GM23338 (cell line): ENCODE results near the gene DNAAF3. TPM values are rescaled to one million over a fixed set of nuclear protein-coding genes. Genes with fewer than 3 reads are reported as not detected.

ENCODE experiments used
- ATAC-seq: fragments of 200-7000 bp; cut with Tn5 transposase; 3 replicates; pipeline ENCODE4 v1.9.1; 2020
- DNase-seq: peaks from one replicate; pipeline ENCODE4 v3.0.0-alpha.2; 2015; ENCODE audit warnings: low spot score
- H2AFZ ChIP-seq: fragments of 200-600 bp; sonication (generic); 2 replicates; pipeline ENCODE4 v1.8.0; 2016; ENCODE audit warnings: antibody characterized with exemption, mild to moderate bottlenecking, moderate library complexity
- H3F3A ChIP-seq: fragments of 200-600 bp; sonication (generic); replicated peaks from 2 replicates; pipeline ENCODE4 v1.8.0; 2017; ENCODE audit warnings: antibody characterized with exemption, mixed run types, low read depth
- H3K27ac ChIP-seq: fragments of 200-600 bp; sonication (generic); 2 replicates; pipeline ENCODE4 v1.6.1; 2016; ENCODE audit warnings: low read depth
- H3K27me3 ChIP-seq: fragments of 200-600 bp; sonication (generic); 2 replicates; pipeline ENCODE4 v1.8.0; 2016; ENCODE audit warnings: mild to moderate bottlenecking, mixed run types, moderate library complexity; ENCODE audit not compliant: insufficient read depth
- H3K36me3 ChIP-seq: fragments of 200-600 bp; sonication (generic); 2 replicates; pipeline ENCODE4 v1.8.0; 2016; ENCODE audit warnings: mild to moderate bottlenecking; ENCODE audit not compliant: insufficient read depth
- H3K4me1 ChIP-seq: fragments of 200-600 bp; sonication (generic); 2 replicates; pipeline ENCODE4 v1.8.0; 2016; ENCODE audit warnings: mild to moderate bottlenecking, moderate library complexity; ENCODE audit not compliant: insufficient read depth
- H3K4me2 ChIP-seq: fragments of 200-600 bp; sonication (generic); 2 replicates; pipeline ENCODE4 v1.7.1; 2017; ENCODE audit warnings: mixed run types
- H3K4me3 ChIP-seq: fragments of 200-600 bp; sonication (generic); 2 replicates; pipeline ENCODE4 v1.6.1; 2016; ENCODE audit warnings: mixed run types
- H3K79me2 ChIP-seq: fragments of 200-600 bp; sonication (generic); replicated peaks from 2 replicates; pipeline ENCODE4 v1.8.0; 2017; ENCODE audit warnings: mild to moderate bottlenecking; ENCODE audit not compliant: insufficient read depth
- H3K9me2 ChIP-seq: fragments of 200-600 bp; sonication (generic); 2 replicates; pipeline ENCODE4 v1.8.0; 2017; ENCODE audit not compliant: insufficient read depth
- H4K20me1 ChIP-seq: fragments of 200-600 bp; sonication (generic); replicated peaks from 2 replicates; pipeline ENCODE4 v1.8.0; 2017; ENCODE audit warnings: mild to moderate bottlenecking; ENCODE audit not compliant: insufficient read depth
- H3K27ac Mint-ChIP-seq: 2 replicates; pipeline ENCODE4 v1.8.0; 2020; ENCODE audit warnings: inconsistent platforms, mild to moderate bottlenecking, moderate library complexity, mixed read lengths
- H3K27me3 Mint-ChIP-seq: 3 replicates; pipeline ENCODE4 v1.8.0; 2022; ENCODE audit warnings: low read depth, mild to moderate bottlenecking, moderate library complexity, mixed read lengths, inconsistent platforms; ENCODE audit not compliant: insufficient read depth, poor library complexity
- H3K36me3 Mint-ChIP-seq: 3 replicates; pipeline ENCODE4 v1.8.0; 2021; ENCODE audit warnings: low read depth, mild to moderate bottlenecking, inconsistent platforms, moderate library complexity, mixed read lengths
- H3K4me1 Mint-ChIP-seq: 3 replicates; pipeline ENCODE4 v1.8.0; 2020; ENCODE audit warnings: mild to moderate bottlenecking, inconsistent platforms, mixed read lengths
- H3K4me3 Mint-ChIP-seq: 3 replicates; pipeline ENCODE4 v1.8.0; 2021; ENCODE audit warnings: moderate library complexity, mild to moderate bottlenecking, inconsistent platforms, mixed read lengths
- H3K9me3 Mint-ChIP-seq: 3 replicates; pipeline ENCODE4 v1.8.0; 2020; ENCODE audit warnings: moderate library complexity, mild to moderate bottlenecking, inconsistent platforms, mixed read lengths
- CREB1 ChIP-seq: fragments of 250-450 bp; sonication (Bioruptor Pico); IDR thresholded peaks from 2 replicates; pipeline ENCODE4 v1.5.0; 2020; ENCODE audit warnings: low read depth, mild to moderate bottlenecking, moderate library complexity
- EZH2 ChIP-seq: fragments of 200-600 bp; sonication (generic); IDR thresholded peaks from one replicate; pipeline ENCODE4 v1.8.0; 2017; ENCODE audit warnings: antibody characterized with exemption, mild to moderate bottlenecking, low read depth; ENCODE audit not compliant: unreplicated experiment
- EZH2phosphoT487 ChIP-seq: fragments of 200-600 bp; sonication (generic); IDR thresholded peaks from one replicate; pipeline ENCODE4 v1.8.1; 2018; ENCODE audit warnings: antibody characterized with exemption; ENCODE audit not compliant: unreplicated experiment
- JUNB ChIP-seq: IDR thresholded peaks from one replicate; pipeline ENCODE4 v1.6.1; 2016; ENCODE audit warnings: antibody characterized with exemption; ENCODE audit not compliant: unreplicated experiment
- NANOG ChIP-seq: IDR thresholded peaks from 2 replicates; pipeline ENCODE4 v1.6.1; 2016; ENCODE audit warnings: antibody characterized with exemption, borderline replicate concordance
- POLR2AphosphoS5 ChIP-seq: IDR thresholded peaks from 2 replicates; pipeline ENCODE4 v1.6.1; 2016; ENCODE audit warnings: antibody characterized with exemption, low read depth
- STAT1 ChIP-seq: IDR thresholded peaks from one replicate; pipeline ENCODE4 v1.6.1; 2016; ENCODE audit warnings: antibody characterized with exemption; ENCODE audit not compliant: unreplicated experiment
- ZNF114 ChIP-seq: fragments of 250-450 bp; sonication (Bioruptor Pico); IDR thresholded peaks from 2 replicates; pipeline ENCODE4 v1.5.0; 2020; ENCODE audit warnings: mild to moderate bottlenecking, moderate library complexity
- ZNF331 ChIP-seq: fragments of 250-450 bp; sonication (Bioruptor Pico); IDR thresholded peaks from 2 replicates; pipeline ENCODE4 v1.5.0; 2020; ENCODE audit warnings: low read depth, mild to moderate bottlenecking, moderate library complexity
- polyA plus RNA-seq: library from polyadenylated mRNA; unstranded; fragments of >200 nt; fragmentation: Nextera tagmentation; extraction: Ambion mirVana; gene quantifications from 2 replicates; pipeline ENCODE4 v1.2.1, GENCODE V29; 2016
- total RNA-seq: library from RNA; depleted of rRNA; stranded (reverse); fragments of >200 nt; shearing (Covaris generic); gene quantifications from 2 replicates; pipeline ENCODE4 v1.2.3, GENCODE V29; 2014
- TF ChIP-seq, protein P1 (sequence below), 2 experiments: fragments of 200-600 bp in 1 of 2; sonication (generic) in 1 of 2; conservative IDR thresholded peaks; 2 replicates each; pipeline versions ENCODE4 v1.5.1 to v1.6.1; 2016 to 2017; ENCODE audit warnings: antibody characterized with exemption in 2 of 2, low read depth in 2 of 2, mild to moderate bottlenecking in 2 of 2, moderate library complexity in 1 of 2
- TF ChIP-seq, protein P2 (sequence below): IDR thresholded peaks from 2 replicates; pipeline ENCODE4 v1.6.1; 2016; ENCODE audit warnings: antibody characterized with exemption
- TF ChIP-seq, protein P3 (sequence below): fragments of 250-450 bp; sonication (Bioruptor Pico); IDR thresholded peaks from 2 replicates; pipeline ENCODE4 v1.5.0; 2020; ENCODE audit warnings: mild to moderate bottlenecking, moderate library complexity
- TF ChIP-seq, protein P4 (sequence below): IDR thresholded peaks from one replicate; pipeline ENCODE4 v1.6.1; 2018; ENCODE audit warnings: antibody characterized with exemption; ENCODE audit not compliant: unreplicated experiment

Gene DNAAF3
- total and polyA plus RNA-seq, 2 experiments from 2014 or later = 8.5 to 9.0 TPM

DNA sequence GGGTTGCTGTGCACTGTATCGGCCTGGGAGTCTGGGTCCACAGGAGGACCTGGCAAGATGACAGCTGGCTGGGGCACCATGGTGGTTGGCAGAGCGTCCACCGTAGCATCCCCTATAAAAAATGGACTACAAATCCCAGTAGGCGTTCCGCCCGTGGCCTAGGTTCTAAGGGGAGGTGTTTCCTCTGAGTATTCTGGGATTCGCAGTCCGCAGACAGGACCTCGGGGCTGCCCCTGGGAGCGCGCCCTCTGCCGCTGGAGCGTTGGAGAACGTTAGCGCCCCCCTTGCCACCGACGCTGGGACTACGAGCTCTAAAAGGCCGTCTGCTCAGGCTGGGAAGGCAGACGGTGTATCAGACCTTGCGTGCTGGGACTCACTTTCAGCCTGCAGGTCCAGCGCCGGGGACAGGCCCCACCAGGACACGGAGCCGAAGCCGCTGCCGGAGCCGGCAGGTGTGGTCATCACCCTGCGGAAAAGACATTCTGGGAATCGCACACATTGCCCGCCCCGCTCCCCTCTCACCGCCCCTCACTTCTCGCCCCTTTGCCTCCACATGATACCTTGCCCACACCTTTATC, 372 bp downstream of the DNAAF3 start:
- H3K4me1 Mint-ChIP-seq = peaks cover 11% of the 10 kb centered on the region; the same call in 2 of the 3 replicates
- peak overlapping the region; percentile 58 for H3K4me3 ChIP-seq
- H3K79me2 ChIP-seq = no peaks in the 10 kb centered on the region
- peak overlapping the region; percentile 99 for H3K27ac Mint-ChIP-seq
- H3K4me2 ChIP-seq = peak overlapping the region; percentile 80
- H3K9me3 Mint-ChIP-seq = no peaks in the 10 kb centered on the region
- peaks cover 31% of the 10 kb centered on the region for H3K27me3 Mint-ChIP-seq
- no peak overlapping the region for H3K27ac ChIP-seq
- H4K20me1 ChIP-seq = no peaks in the 10 kb centered on the region
- no peaks in the 10 kb centered on the region for H3K36me3 ChIP-seq
- peaks cover 50% of the 10 kb centered on the region for H3K27me3 ChIP-seq
- no peaks in the 10 kb centered on the region for H3K9me2 ChIP-seq
- H3K4me3 Mint-ChIP-seq = peak overlapping the region; percentile 85
- no peaks in the 10 kb centered on the region for H3K36me3 Mint-ChIP-seq
- H3F3A ChIP-seq = 0 out of 2 replicates have a peak, but pooled peaks cover 3% of the 10 kb centered on the region
- H2AFZ ChIP-seq = 0 out of 2 replicates have a peak overlapping the region, but pooled peaks have one; percentile 50
- H3K4me1 ChIP-seq = peaks cover 6% of the 10 kb centered on the region; the same call in 1 of the 2 replicates
- ATAC-seq (peak; percentile 83), DNase-seq (peak; percentile 98)
- TF ChIP-seq ZNF114 (CRISPR knock-in tag) (no peak), NANOG (no peak), CREB1 (CRISPR knock-in tag) (peak; percentile 40), STAT1 (no peak), ZNF331 (CRISPR knock-in tag) (no peak), EZH2phosphoT487 (no peak), EZH2 (no peak), POLR2AphosphoS5 (no peak), JUNB (no peak)
- TF ChIP-seq, protein P1, sequence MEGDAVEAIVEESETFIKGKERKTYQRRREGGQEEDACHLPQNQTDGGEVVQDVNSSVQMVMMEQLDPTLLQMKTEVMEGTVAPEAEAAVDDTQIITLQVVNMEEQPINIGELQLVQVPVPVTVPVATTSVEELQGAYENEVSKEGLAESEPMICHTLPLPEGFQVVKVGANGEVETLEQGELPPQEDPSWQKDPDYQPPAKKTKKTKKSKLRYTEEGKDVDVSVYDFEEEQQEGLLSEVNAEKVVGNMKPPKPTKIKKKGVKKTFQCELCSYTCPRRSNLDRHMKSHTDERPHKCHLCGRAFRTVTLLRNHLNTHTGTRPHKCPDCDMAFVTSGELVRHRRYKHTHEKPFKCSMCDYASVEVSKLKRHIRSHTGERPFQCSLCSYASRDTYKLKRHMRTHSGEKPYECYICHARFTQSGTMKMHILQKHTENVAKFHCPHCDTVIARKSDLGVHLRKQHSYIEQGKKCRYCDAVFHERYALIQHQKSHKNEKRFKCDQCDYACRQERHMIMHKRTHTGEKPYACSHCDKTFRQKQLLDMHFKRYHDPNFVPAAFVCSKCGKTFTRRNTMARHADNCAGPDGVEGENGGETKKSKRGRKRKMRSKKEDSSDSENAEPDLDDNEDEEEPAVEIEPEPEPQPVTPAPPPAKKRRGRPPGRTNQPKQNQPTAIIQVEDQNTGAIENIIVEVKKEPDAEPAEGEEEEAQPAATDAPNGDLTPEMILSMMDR (conservative IDR thresholded peaks at IDR 0.05; ENCODE audit: low read depth in 2 of 2) = peak; percentile 79 to 86
- TF ChIP-seq, protein P2, sequence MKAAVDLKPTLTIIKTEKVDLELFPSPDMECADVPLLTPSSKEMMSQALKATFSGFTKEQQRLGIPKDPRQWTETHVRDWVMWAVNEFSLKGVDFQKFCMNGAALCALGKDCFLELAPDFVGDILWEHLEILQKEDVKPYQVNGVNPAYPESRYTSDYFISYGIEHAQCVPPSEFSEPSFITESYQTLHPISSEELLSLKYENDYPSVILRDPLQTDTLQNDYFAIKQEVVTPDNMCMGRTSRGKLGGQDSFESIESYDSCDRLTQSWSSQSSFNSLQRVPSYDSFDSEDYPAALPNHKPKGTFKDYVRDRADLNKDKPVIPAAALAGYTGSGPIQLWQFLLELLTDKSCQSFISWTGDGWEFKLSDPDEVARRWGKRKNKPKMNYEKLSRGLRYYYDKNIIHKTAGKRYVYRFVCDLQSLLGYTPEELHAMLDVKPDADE = peak; percentile 94
- TF ChIP-seq, protein P3, sequence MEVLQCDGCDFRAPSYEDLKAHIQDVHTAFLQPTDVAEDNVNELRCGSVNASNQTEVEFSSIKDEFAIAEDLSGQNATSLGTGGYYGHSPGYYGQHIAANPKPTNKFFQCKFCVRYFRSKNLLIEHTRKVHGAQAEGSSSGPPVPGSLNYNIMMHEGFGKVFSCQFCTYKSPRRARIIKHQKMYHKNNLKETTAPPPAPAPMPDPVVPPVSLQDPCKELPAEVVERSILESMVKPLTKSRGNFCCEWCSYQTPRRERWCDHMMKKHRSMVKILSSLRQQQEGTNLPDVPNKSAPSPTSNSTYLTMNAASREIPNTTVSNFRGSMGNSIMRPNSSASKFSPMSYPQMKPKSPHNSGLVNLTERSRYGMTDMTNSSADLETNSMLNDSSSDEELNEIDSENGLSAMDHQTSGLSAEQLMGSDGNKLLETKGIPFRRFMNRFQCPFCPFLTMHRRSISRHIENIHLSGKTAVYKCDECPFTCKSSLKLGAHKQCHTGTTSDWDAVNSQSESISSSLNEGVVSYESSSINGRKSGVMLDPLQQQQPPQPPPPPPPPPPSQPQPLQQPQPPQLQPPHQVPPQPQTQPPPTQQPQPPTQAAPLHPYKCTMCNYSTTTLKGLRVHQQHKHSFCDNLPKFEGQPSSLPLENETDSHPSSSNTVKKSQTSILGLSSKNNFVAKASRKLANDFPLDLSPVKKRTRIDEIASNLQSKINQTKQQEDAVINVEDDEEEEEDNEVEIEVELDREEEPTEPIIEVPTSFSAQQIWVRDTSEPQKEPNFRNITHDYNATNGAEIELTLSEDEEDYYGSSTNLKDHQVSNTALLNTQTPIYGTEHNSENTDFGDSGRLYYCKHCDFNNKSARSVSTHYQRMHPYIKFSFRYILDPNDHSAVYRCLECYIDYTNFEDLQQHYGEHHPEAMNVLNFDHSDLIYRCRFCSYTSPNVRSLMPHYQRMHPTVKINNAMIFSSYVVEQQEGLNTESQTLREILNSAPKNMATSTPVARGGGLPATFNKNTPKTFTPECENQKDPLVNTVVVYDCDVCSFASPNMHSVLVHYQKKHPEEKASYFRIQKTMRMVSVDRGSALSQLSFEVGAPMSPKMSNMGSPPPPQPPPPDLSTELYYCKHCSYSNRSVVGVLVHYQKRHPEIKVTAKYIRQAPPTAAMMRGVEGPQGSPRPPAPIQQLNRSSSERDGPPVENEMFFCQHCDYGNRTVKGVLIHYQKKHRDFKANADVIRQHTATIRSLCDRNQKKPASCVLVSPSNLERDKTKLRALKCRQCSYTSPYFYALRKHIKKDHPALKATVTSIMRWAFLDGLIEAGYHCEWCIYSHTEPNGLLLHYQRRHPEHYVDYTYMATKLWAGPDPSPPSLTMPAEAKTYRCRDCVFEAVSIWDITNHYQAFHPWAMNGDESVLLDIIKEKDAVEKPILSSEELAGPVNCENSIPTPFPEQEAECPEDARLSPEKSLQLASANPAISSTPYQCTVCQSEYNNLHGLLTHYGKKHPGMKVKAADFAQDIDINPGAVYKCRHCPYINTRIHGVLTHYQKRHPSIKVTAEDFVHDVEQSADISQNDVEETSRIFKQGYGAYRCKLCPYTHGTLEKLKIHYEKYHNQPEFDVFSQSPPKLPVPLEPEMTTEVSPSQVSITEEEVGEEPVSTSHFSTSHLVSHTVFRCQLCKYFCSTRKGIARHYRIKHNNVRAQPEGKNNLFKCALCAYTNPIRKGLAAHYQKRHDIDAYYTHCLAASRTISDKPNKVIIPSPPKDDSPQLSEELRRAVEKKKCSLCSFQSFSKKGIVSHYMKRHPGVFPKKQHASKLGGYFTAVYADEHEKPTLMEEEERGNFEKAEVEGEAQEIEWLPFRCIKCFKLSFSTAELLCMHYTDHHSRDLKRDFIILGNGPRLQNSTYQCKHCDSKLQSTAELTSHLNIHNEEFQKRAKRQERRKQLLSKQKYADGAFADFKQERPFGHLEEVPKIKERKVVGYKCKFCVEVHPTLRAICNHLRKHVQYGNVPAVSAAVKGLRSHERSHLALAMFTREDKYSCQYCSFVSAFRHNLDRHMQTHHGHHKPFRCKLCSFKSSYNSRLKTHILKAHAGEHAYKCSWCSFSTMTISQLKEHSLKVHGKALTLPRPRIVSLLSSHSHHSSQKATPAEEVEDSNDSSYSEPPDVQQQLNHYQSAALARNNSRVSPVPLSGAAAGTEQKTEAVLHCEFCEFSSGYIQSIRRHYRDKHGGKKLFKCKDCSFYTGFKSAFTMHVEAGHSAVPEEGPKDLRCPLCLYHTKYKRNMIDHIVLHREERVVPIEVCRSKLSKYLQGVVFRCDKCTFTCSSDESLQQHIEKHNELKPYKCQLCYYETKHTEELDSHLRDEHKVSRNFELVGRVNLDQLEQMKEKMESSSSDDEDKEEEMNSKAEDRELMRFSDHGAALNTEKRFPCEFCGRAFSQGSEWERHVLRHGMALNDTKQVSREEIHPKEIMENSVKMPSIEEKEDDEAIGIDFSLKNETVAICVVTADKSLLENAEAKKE (CRISPR knock-in tag) = no peak
- TF ChIP-seq, protein P4, sequence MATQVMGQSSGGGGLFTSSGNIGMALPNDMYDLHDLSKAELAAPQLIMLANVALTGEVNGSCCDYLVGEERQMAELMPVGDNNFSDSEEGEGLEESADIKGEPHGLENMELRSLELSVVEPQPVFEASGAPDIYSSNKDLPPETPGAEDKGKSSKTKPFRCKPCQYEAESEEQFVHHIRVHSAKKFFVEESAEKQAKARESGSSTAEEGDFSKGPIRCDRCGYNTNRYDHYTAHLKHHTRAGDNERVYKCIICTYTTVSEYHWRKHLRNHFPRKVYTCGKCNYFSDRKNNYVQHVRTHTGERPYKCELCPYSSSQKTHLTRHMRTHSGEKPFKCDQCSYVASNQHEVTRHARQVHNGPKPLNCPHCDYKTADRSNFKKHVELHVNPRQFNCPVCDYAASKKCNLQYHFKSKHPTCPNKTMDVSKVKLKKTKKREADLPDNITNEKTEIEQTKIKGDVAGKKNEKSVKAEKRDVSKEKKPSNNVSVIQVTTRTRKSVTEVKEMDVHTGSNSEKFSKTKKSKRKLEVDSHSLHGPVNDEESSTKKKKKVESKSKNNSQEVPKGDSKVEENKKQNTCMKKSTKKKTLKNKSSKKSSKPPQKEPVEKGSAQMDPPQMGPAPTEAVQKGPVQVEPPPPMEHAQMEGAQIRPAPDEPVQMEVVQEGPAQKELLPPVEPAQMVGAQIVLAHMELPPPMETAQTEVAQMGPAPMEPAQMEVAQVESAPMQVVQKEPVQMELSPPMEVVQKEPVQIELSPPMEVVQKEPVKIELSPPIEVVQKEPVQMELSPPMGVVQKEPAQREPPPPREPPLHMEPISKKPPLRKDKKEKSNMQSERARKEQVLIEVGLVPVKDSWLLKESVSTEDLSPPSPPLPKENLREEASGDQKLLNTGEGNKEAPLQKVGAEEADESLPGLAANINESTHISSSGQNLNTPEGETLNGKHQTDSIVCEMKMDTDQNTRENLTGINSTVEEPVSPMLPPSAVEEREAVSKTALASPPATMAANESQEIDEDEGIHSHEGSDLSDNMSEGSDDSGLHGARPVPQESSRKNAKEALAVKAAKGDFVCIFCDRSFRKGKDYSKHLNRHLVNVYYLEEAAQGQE = no peak
